OCI-LY3 (cell line): ENCODE measurements around the gene ATP6V0C.

Experiments used
- H2AFZ ChIP-seq: fragments of 200-600, 300-600 bp; shearing (Covaris generic); 2 replicates; pipeline ENCODE4 v1.6.0; 2014; ENCODE audit warnings: antibody characterized with exemption, low read depth, low read length
- H3K27ac ChIP-seq: fragments of 200-600, 300-600 bp; sonication (generic); 2 replicates; pipeline ENCODE4 v1.5.1; 2014; ENCODE audit warnings: mild to moderate bottlenecking, low read length, moderate library complexity, mixed read lengths
- H3K27me3 ChIP-seq: fragments of 200-600, 300-600 bp; sonication (generic); 2 replicates; pipeline ENCODE4 v1.6.1; 2014; ENCODE audit warnings: low read depth, low read length, mixed read lengths
- H3K36me3 ChIP-seq: fragments of 200-600, 300-600 bp; sonication (generic); replicated peaks from 2 replicates; pipeline ENCODE3; 2014; ENCODE audit warnings: low read depth, low read length, mixed read lengths
- H3K4me1 ChIP-seq: fragments of 300-600, 200-600 bp; sonication (generic); 2 replicates; pipeline ENCODE4 v1.6.1; 2014; ENCODE audit warnings: low read length, mixed read lengths
- H3K4me2 ChIP-seq: fragments of 200-600, 300-600 bp; sonication (generic); 2 replicates; pipeline ENCODE4 v1.6.1; 2014; ENCODE audit warnings: low read length, mixed read lengths
- H3K4me3 ChIP-seq: fragments of 300-600, 200-600 bp; sonication (generic); 2 replicates; pipeline ENCODE4 v1.5.1; 2014; ENCODE audit warnings: antibody characterized with exemption, mild to moderate bottlenecking, low read length, moderate library complexity
- H3K79me2 ChIP-seq: fragments of 300-600, 200-600 bp; shearing (Covaris generic); 2 replicates; pipeline ENCODE4 v1.6.1; 2014; ENCODE audit warnings: mild to moderate bottlenecking, low read length, mixed read lengths
- H3K9ac ChIP-seq: fragments of 300-600, 200-600 bp; shearing (Covaris generic); 2 replicates; pipeline ENCODE4 v1.6.0; 2014; ENCODE audit warnings: mild to moderate bottlenecking, low read length, moderate library complexity
- H3K9me3 ChIP-seq: fragments of 200-600, 300-600 bp; shearing (Covaris generic); 2 replicates; pipeline ENCODE4 v1.6.1; 2014; ENCODE audit warnings: low read length, mixed read lengths; ENCODE audit not compliant: insufficient read depth
- H4K20me1 ChIP-seq: fragments of 200-600, 300-600 bp; sonication (generic); 2 replicates; pipeline ENCODE4 v1.6.1; 2016; ENCODE audit warnings: low read length, mixed read lengths; ENCODE audit not compliant: insufficient read depth
- CTCF ChIP-seq: fragments of 200-600, 300-600 bp; sonication (generic); IDR thresholded peaks from 2 replicates; pipeline ENCODE4 v1.5.1; 2014; ENCODE audit warnings: antibody characterized with exemption, low read length, low read depth
- EZH2phosphoT487 ChIP-seq: fragments of 200-600 bp; shearing (Covaris generic); IDR thresholded peaks from 2 replicates; pipeline ENCODE4 v1.6.1; 2018; ENCODE audit warnings: antibody characterized with exemption, mixed run types, low read depth

The ATP6V0C gene

GRCh38 chr16:2529061-2529931 is 15.5 kb downstream of the ATP6V0C start:
- Histone ChIP-seq H4K20me1 (no peaks in the 10 kb centered on the region), H3K27me3 (no peaks in the 10 kb centered on the region), H3K79me2 (no peaks in the 10 kb centered on the region), H3K4me1 (peaks cover 6% of the 10 kb centered on the region; the same call in 1 of the 2 replicates), H3K36me3 (peaks cover 15% of the 10 kb centered on the region), H2AFZ (no peak overlapping the region), H3K9ac (no peak overlapping the region), H3K4me3 (no peak overlapping the region), H3K4me2 (no peak overlapping the region), H3K27ac (no peak overlapping the region), H3K9me3 (no peaks in the 10 kb centered on the region)
- TF ChIP-seq CTCF (no peak), EZH2phosphoT487 (no peak)

GRCh38 chr16:2529961-2530628 is 16.3 kb downstream of the ATP6V0C start:
- Histone ChIP-seq H4K20me1 (no peaks in the 10 kb centered on the region), H3K9ac (no peak overlapping the region), H3K4me3 (no peak overlapping the region), H3K4me1 (peaks cover 6% of the 10 kb centered on the region; the same call in 1 of the 2 replicates), H3K36me3 (peaks cover 11% of the 10 kb centered on the region), H3K4me2 (no peak overlapping the region), H3K27ac (no peak overlapping the region), H3K79me2 (no peaks in the 10 kb centered on the region), H3K9me3 (no peaks in the 10 kb centered on the region), H2AFZ (no peak overlapping the region), H3K27me3 (no peaks in the 10 kb centered on the region)
- TF ChIP-seq EZH2phosphoT487 (no peak), CTCF (no peak)

- Histone ChIP-seq H3K4me1 (peaks cover 6% of the 10 kb centered on the region; the same call in 1 of the 2 replicates), H3K27me3 (no peaks in the 10 kb centered on the region), H3K79me2 (no peaks in the 10 kb centered on the region), H2AFZ (no peak overlapping the region), H3K4me3 (no peak overlapping the region), H3K4me2 (peak overlapping the region; percentile 83), H3K9ac (no peak overlapping the region), H3K27ac (no peak overlapping the region), H3K9me3 (no peaks in the 10 kb centered on the region), H4K20me1 (no peaks in the 10 kb centered on the region), H3K36me3 (peaks cover 11% of the 10 kb centered on the region)
- TF ChIP-seq EZH2phosphoT487, result no peak
- no peak for TF ChIP-seq CTCF
These were observed 17.0 kb downstream of the ATP6V0C start for GRCh38 chr16:2530629-2531318.

- peak within 1 kb of the TSS; percentile 91 for H3K4me2 ChIP-seq
- H4K20me1 ChIP-seq, result no peaks in the 10 kb centered on the region
- no peaks in the 10 kb centered on the region for H3K27me3 ChIP-seq
- no peaks in the 10 kb centered on the region for H3K9me3 ChIP-seq
- peak within 1 kb of the TSS; percentile 82 for H3K4me3 ChIP-seq
- peak within 1 kb of the TSS; percentile 84 for H3K9ac ChIP-seq
- H3K79me2 ChIP-seq, result no peaks in the 10 kb centered on the region
- H2AFZ ChIP-seq, result peak within 1 kb of the TSS; percentile 69; the same call in 1 of the 2 replicates
- H3K4me1 ChIP-seq, result peaks cover 6% of the 10 kb centered on the region; the same call in 1 of the 2 replicates
- H3K27ac ChIP-seq, result peak within 1 kb of the TSS; percentile 75
- H3K36me3 ChIP-seq, result peaks cover 11% of the 10 kb centered on the region
- no peak for TF ChIP-seq CTCF
- TF ChIP-seq EZH2phosphoT487, result no peak
These were observed 17.6 kb downstream of the ATP6V0C start, which contains the start of gene CEMP1 for GRCh38 chr16:2531371-2531695. CEMP1 (minus strand) TSS chr16:2531408; CDS start chr16:2531073, 335 bp downstream.
